Dermis blood vessel endothelial cell (primary cell): Measurements from ENCODE around the gene FOXR2. TPM values are rescaled to one million over a fixed set of nuclear protein-coding genes. Genes with fewer than 3 reads are reported as not detected.

Source experiments
- DNase-seq: peaks from one replicate; pipeline ENCODE4 v3.0.0; 2010
- total RNA-seq: library from RNA; depleted of rRNA; stranded (reverse); fragments of >200 nt; gene quantifications from 2 replicates; pipeline ENCODE4 v1.2.3, GENCODE V29; 2014

Gene FOXR2
- not detected in 2 replicates for total RNA-seq

DNA sequence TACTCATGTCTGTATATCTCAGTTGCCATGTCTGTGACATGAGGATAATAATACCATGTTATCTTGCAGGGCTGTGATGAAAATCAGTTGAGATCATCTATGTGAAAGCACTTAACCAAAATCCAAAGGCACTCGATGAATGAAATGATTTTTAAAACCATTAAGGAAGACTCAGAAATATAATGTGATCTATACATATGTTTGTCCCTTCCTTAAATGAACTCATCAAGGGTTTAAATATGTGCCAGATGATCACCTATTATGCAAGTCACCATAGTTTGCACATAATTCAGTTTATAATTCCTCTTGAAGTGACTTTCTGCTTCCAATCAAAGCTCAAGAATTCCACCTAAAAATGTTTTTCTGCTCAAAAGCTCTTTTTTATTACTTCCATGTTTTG is at the start of gene FOXR2:
FOXR2 (plus strand) TSS at position 301 of the 400 bp plus-strand sequence. CDS start 312 bp downstream, outside the sequence.
- no peak for DNase-seq

DNA sequence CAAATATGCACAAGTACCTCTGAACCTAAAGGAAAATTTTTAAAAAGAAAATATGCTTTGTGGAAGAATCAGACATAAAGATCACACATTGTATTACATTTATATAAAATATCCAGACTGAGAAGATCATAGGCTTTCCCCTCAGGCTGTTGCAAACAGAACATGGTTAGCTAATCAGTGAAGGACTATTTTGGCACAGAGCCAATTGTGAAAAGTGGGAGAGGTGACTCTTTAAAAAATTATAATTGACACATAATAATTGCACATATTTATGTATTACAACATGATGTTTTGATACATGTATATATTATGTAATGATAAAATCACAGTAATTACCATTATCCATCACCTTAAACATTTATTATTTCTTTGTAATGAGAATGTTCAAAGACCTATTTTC is 44.1 kb upstream of the FOXR2 start:
- no peak for DNase-seq

DNA sequence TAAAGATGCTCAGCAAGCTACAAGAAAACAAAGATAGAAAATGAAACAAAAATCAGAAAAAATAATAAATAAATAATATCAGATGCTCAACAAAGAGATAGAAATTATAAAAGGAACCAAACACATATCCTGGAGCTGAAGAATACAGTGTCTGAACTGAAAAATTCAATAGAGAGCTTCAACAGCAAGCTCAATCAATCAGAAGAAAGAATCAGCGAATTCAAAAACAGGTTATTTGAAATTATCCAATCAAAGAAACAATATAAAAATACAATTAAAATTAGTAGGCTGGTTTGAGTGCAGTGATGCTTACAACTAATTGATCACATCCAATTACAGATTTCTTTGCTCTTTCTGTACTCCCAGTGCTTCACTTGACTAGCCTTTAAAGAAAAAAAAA is 40.8 kb upstream of the FOXR2 start:
- DNase-seq = no peak

- no peak for DNase-seq
These were observed 29.9 kb upstream of the FOXR2 start for GRCh38 chrX:55593296-55593695.

DNA sequence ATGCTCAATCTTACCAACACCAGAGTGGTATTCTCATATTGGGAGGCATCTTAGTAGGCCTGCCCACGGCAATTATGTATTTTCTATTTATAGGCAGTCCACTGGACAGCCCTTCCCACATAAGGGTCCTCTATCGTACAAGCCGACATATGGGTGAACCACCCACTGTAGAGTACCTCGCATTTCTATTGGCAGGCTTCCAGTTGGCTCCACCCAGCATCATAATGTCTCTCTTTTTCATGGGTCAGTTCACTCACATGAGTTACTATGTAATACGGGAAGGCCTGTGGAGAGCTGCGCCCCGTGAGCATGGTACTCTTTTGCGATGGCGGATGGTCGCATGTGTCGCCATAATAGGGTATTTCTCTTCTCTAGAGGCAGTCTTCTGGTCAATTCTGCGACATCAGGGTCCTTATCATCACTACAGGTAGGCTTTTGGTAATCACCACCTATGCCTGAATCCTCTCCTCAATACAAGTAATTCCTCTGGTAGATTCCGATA is 29.4 kb upstream of the FOXR2 start:
- no peak for DNase-seq

DNA sequence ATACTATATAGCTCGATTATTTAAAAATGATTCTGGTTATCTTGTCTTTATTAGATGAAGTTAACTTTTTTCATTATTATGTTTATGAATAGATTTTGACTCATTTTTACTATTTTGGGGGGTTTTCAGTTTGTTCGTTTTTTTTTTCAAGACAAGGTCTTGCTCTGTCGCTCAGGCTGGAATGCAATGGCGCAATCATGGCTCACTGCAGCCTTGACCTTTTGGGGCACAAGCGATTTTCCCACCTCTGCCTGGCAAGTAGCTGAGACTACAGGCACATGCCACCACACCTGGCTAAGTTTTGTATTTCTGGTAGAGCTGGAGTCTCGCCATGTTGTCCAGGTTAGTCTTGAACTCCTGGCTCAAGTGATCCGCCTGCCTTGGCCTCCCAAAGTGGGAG is 24.9 kb upstream of the FOXR2 start:
- DNase-seq = no peak

DNA sequence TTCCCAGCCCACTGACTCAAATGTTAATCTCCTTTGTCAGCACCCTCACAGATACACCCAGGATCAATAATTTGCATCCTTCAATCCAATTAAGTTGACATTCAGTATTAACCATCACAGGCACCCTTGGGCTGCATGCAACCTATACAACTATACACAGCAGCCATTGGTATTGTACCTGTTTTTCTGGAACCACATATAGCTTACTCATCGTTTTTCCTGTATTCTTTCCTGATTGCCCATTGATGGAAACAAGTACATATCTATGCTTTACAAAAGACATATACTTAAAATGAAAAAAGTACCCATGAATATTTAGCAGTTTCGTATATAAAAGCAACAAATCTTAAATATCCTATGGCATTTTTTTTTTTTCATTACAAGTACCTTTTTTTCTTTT is 3.7 kb upstream of the FOXR2 start:
- DNase-seq = no peak

- DNase-seq = no peak
These were observed 1.2 kb downstream of the FOXR2 start for GRCh38 chrX:55624403-55624802.

DNA sequence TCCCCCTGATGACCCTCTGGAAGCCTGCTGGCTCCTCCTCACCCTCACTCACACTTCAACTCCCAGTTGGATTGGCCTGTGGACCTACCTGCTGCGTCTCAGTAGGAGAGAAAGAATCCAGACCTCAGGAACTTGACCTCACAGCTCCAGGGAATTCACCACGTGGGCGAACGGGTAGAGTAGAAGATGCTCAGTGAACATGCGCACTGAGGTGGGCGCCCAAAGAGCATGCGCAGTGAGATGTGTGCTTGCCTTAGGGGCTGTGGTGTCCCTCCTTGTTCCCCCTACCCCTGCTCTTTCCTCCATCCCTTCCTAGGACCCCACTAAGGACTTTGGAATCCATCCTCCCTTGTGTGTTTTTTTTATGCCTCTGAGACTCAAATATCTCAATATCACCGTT is 12.9 kb downstream of the FOXR2 start:
- no peak for DNase-seq

- DNase-seq = no peak
These were observed 15.7 kb downstream of the FOXR2 start for GRCh38 chrX:55638933-55639332.

DNA sequence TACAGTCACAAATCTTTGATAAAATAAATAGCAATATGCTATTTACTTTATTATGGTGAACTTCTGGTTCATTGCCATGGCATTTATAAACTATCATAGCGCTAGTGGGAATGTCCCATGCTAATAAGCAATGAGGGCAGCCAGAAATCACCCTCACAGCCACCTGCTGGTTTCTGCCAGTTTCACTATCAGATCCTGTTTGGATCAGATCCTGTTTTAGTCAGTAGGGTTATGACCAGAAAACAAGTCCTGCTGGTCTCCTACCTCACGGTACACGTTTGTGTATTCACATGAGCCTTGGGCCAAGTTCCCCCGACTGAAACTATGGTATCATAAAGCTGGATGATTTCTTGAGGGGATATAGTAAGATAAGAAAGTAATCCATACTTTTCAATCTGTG is 17.7 kb downstream of the FOXR2 start:
- DNase-seq = no peak

GRCh38 chrX:55648434-55648833 is 25.2 kb downstream of the FOXR2 start:
- no peak for DNase-seq

GRCh38 chrX:55659931-55660330 is 36.7 kb downstream of the FOXR2 start:
- no peak for DNase-seq

- no peak for DNase-seq
These were observed 40.4 kb downstream of the FOXR2 start for GRCh38 chrX:55663584-55663983.

DNA sequence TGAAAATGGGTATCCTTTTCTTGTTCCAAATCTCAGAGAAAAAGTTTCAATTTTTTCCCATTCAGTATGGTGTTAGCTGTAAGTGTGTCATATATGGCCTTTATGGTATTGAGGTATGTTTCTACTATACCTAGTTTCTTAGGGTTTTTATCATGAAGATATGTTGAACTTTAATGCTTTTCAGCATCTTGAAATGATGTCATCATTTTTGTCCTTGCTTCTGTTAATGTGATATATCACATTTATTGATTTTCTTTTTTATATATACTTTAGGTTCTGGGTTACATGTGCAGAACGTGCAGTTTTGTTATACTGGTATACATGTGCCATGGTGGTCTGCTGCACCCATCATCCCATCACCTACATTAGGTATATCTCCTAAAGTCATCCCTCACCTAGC is 44.9 kb downstream of the FOXR2 start:
- DNase-seq = no peak

Other genes starting within 250 kb of the FOXR2 start
- gene MAGEH1, start 171.3 kb upstream of the FOXR2 start, total RNA-seq = 15.9 and 32.5 TPM in 2 replicates
- 1.2 and 1.9 TPM in 2 replicates for gene USP51, start 133.6 kb upstream of the FOXR2 start, total RNA-seq
- gene RRAGB, start 94.3 kb downstream of the FOXR2 start, total RNA-seq = 19.5 and 24.3 TPM in 2 replicates